ENCODE measurements around the gene CDC23.

GRCh38 chr5:138169124-138169523 lies 44.0 kb downstream of the CDC23 start:
- TF ChIP-seq, protein P1, sequence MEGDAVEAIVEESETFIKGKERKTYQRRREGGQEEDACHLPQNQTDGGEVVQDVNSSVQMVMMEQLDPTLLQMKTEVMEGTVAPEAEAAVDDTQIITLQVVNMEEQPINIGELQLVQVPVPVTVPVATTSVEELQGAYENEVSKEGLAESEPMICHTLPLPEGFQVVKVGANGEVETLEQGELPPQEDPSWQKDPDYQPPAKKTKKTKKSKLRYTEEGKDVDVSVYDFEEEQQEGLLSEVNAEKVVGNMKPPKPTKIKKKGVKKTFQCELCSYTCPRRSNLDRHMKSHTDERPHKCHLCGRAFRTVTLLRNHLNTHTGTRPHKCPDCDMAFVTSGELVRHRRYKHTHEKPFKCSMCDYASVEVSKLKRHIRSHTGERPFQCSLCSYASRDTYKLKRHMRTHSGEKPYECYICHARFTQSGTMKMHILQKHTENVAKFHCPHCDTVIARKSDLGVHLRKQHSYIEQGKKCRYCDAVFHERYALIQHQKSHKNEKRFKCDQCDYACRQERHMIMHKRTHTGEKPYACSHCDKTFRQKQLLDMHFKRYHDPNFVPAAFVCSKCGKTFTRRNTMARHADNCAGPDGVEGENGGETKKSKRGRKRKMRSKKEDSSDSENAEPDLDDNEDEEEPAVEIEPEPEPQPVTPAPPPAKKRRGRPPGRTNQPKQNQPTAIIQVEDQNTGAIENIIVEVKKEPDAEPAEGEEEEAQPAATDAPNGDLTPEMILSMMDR (IDR thresholded peaks at IDR 0.05) = no peak
- no peak for TF ChIP-seq POLR2A (IDR thresholded peaks at IDR 0.05)
